Islet precursor cell (in vitro differentiated cells): Measurements from ENCODE around the gene AURKB.
"Not testable (repeated sequence)": the region's sequence is repeated elsewhere in the genome, so short reads cannot be mapped to it uniquely, and the experiment has no call there.

Source experiments
- DNase-seq: peaks from one replicate; pipeline ENCODE4 v3.0.0-alpha.2; 2018

The AURKB gene

GRCh38 chr17:8187517-8188262 lies 22.7 kb downstream of the AURKB start:
- peak; percentile 99 for DNase-seq

GRCh38 chr17:8186787-8187516 lies 23.4 kb downstream of the AURKB start:
- peak; percentile 99 for DNase-seq

- no peak for DNase-seq
Measured at GRCh38 chr17:8186446-8186786, 24.0 kb downstream of the AURKB start.

GRCh38 chr17:8185582-8186445 lies 24.6 kb downstream of the AURKB start:
- peak; percentile 96 for DNase-seq

GRCh38 chr17:8176998-8177731 lies 33.2 kb downstream of the AURKB start:
- peak; percentile 62 for DNase-seq

- DNase-seq, result peak; percentile 98
Measured at GRCh38 chr17:8176197-8176940, 34.0 kb downstream of the AURKB start, which contains the start of gene TMEM107. Gene TMEM107 (minus strand): TSS chr17:8176380. CDS start chr17:8176286, 94 bp downstream.

- no peak for DNase-seq
Measured at GRCh38 chr17:8175795-8176196, 34.6 kb downstream of the AURKB start.

- DNase-seq, result peak; percentile 63
Measured at GRCh38 chr17:8173871-8174322, 36.5 kb downstream of the AURKB start.

- peak; percentile 94 for DNase-seq
Measured at GRCh38 chr17:8173056-8173870, 37.1 kb downstream of the AURKB start.

- not testable (repeated sequence) for DNase-seq
Measured at GRCh38 chr17:8170186-8170585, 40.2 kb downstream of the AURKB start.

GRCh38 chr17:8167526-8167925 lies 42.8 kb downstream of the AURKB start:
- no peak for DNase-seq

GRCh38 chr17:8166731-8167130 lies 43.6 kb downstream of the AURKB start:
- DNase-seq, result peak; percentile 51

- no peak for DNase-seq
Measured at GRCh38 chr17:8164815-8165131, 45.6 kb downstream of the AURKB start.

- peak; percentile 77 for DNase-seq
Measured at GRCh38 chr17:8163978-8164814, 46.2 kb downstream of the AURKB start.

GRCh38 chr17:8162997-8163977 lies 47.1 kb downstream of the AURKB start:
- DNase-seq, result peak; percentile 79

GRCh38 chr17:8162233-8162996 lies 48.0 kb downstream of the AURKB start, which contains the start of gene VAMP2:
Gene VAMP2 (minus strand): TSS chr17:8162948. CDS start chr17:8162879, 69 bp downstream.
- DNase-seq, result peak; percentile 86

- peak; percentile 48 for DNase-seq
Measured at GRCh38 chr17:8161289-8162232, 48.8 kb downstream of the AURKB start.
